HG03354 (cell line): ENCODE measurements around the gene GFPT2.
A peak's percentile ranks its signal among the peaks of the same experiment; 100 is the strongest.
"Not testable (repeated sequence)": the region's sequence is repeated elsewhere in the genome, so short reads cannot be mapped to it uniquely, and the experiment has no call there.

Experiments
- ATAC-seq: cut with Tn5 transposase; IDR thresholded peaks from one replicate; pipeline ENCODE4 v1.9.1; 2021; ENCODE audit warnings: mild to moderate bottlenecking; ENCODE audit not compliant: unreplicated experiment, poor library complexity, severe bottlenecking

Gene GFPT2

GRCh38 chr5:180315762-180316212 is 37.3 kb downstream of the GFPT2 start:
- peak; percentile 74 for ATAC-seq

- ATAC-seq, result no peak
Observed at GRCh38 chr5:180313677-180314505, 39.2 kb downstream of the GFPT2 start.

DNA sequence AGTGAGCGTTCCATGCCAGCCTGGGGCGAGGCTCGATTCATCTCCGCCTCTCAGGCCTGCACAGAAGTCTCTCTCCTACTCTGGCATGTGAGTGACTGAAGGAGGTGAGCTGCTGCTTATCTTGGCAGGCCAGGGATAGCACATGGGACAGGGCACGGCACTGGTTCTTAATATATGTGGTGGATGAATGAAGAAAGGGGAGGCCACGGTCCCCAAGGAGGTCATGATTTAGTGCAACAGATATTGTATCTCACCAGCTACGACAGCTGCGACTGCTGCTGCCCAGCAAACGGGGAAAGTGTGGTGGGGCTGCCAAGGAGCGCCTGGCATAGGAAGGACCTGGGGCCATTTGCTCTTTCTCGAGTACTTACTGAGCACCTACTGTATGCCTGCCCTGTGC is 41.9 kb downstream of the GFPT2 start:
- no peak for ATAC-seq

GRCh38 chr5:180306796-180307195 is 46.3 kb downstream of the GFPT2 start:
- no peak for ATAC-seq

DNA sequence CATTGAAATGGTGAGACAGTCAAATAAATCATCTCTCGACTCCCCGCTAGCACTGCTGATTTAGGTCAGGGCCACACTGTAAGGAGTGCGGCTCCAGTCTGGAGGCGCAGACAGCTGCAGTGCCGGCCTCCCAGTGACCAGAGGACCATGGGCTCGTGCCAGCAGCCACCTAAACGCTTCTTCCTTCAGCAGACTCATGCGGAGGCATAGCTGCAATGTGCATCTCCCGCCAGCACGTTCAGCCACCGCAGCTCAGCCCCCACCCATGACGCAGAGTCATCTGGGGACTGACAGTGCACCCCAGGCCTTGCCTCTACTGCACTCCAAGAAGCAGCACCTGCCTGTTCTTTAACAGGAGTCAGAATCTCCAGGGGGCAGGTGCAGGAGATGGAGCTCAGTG is 47.7 kb downstream of the GFPT2 start:
- ATAC-seq, result no peak

DNA sequence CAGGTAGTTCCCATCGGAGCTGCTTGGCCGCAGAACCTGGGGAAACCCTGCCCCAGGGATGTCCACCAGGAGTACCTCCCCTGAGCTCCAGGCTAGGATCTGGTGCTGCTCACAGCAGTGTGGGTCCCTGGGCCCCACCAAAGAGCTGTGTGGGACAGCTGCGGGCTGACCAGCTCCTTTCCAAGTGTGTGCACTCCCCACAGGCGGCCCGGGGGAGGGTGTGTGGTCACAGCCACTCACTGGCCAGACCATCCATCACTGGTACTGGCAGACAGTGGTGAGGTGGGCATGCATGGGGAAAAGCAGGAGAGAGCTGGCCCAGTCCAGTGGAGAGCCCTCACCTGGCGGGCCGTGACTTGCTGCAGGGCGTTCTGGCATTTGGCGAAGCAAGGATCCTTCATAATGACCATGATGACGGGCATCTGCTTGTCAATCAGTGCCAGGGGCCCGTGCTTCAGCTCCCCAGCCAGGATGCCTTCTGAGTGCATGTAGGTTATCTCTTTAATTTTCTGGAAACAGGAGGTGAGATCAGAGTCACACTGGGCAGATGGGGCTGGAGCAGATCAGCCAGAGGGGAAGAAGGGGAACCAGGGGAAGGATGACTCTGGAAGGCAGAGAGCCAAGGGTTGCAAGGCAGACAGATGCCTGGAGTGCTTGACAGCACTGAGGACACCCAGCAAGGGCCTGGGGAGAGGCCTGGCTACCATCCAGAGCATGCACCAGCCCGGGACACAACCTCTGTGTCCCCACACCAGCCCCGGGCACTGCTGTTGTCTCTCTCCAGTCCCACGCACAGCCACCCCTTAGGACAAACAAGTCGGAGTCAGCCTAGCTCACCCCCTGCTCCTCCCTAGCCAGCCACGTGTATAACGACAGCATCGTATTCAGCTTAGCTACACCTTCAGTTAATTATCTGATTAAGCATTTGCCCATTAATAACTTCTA is 48.4 kb downstream of the GFPT2 start:
- no peak for ATAC-seq

DNA sequence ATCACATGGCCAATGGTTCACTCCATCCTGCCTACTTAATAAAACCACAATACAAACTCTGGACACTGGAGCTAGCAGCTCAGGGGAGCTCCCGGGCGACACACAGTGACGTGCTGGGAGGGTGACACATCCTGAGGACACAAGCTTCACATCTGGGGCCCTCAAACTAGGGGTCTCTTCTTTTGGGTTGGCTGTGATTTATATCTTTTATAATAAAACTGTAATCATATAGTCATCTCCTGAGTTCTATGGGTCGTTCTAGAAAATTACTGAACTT is 49.2 kb downstream of the GFPT2 start:
- ATAC-seq, result no peak

DNA sequence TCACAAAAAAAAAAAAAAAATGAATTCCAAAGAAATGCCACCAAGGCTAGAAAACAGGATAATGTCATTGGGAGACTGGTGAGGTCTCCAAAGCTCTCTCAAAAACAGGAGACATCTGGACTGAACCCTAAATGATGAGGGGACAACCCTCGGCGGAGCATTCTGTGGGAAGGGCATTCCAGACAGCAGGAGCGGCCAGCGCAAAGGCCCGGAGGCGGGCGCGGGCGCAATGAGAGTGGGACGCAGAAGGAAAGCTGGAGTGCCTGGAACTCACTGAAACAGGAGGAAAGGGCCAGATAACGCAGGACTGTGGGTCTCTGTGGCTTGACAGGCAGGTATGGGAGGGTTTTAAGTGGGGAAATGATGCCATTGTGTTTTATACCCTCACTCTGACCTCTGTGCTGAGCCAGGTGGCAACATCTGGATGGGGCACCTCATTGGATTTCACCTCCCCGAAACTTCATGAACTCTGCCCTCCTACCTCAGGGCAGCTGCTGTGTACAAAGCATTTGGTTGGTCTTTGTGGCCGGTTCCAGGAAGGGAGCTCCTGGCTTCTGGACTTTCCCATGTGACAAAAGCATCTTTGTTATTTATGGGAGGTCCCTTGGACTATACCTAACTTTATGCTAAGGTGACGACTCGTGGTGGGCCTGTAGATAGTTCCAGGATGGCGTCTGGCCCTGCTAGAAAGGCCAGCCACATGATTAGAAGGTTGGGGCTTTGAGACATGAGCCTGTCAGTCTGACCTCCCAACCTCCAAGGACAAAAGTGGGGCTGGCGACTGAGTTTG is 49.7 kb downstream of the GFPT2 start:
- no peak for ATAC-seq

DNA sequence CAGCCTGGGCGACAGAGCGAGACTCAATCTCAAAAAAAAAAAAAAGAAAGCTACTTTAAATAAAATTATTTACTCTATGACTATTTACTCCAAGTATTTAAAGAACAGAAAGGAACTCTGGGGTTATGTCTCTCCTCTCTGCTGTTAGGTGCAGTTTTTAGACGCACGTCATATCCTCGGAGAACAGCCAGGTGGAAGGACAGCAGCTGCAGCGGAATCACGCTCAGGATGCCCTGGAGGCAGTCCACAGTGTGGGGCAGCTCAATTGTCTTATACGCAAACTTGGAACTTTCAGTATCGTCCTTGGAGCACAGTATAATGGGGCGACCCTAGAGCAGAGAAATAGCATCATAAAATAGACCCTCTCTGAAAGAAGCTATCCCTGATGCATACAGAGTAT is 50.9 kb downstream of the GFPT2 start:
- ATAC-seq, result no peak

- ATAC-seq, result no peak
Observed at GRCh38 chr5:180301253-180301652, 51.9 kb downstream of the GFPT2 start.

GRCh38 chr5:180299526-180299925 is 53.6 kb downstream of the GFPT2 start:
- no peak for ATAC-seq

- not testable (repeated sequence) for ATAC-seq
Observed at GRCh38 chr5:180299014-180299413, 54.1 kb downstream of the GFPT2 start.

GRCh38 chr5:180297587-180298282 is 55.4 kb downstream of the GFPT2 start:
- ATAC-seq, result no peak

DNA sequence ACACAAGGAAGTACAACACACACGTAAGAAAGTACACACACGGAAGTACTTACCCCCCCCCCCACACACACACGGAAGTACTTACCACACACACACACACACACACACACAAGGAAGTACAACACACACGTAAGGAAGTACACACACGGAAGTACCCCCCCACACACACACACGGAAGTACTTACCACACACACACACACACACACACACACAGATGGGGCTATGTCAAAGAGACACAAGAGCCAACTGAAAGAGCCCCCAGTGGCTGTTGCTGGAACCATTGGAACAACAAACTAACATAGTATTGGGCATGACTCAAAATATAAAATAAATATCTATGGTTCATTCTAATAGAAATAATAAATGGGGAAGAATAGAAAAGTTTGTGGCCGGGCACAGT is 56.4 kb downstream of the GFPT2 start:
- ATAC-seq, result no peak

DNA sequence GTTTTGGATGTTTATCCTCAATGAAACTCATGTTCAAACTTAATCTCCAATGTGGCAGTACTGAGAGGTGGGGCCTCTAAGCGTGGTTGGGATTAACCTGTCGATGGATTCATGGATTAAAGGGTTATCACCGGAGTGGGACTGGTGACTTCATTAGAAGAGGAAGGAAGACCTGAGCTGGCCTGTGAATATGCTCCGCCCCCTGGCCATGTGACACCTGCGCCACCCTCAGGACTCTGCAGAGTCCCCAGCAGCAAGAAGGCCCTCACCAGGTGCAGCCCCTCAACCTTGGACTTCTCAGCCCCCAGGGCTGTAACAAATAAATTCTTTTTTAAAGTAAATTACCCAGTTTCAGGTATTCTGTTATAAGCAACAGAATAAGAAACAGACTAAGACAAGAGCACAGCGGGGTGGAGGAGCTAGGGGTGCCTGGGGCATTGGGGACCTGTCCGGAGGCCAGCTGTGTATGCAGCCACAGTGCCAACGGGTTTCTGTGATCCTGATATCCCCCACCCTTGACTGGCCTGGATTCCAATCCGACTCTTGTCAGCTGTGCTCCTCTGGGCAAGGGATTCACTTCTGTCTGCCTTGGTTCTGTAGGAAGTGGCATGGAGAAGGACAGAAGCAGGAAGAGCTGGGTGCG is 58.1 kb downstream of the GFPT2 start:
- no peak for ATAC-seq

DNA sequence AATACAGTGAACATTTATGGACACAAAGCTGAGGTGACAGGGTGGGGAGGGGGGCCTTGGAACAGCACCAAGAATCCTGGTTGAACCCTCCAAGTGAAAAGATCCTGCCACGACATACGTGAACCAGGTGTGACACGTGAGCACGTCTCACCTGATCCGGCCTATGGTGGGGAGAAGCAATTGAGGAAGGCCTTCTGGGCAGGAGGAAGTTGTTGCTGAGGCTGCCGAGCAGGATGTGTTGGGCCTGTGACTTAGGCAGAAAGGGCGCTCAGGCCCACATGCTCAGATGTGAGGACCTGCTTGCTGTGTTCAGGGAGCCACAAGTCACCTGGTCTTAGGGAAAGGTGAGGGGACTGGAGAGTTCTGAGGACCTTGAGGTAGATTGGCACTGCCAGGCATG is 58.7 kb downstream of the GFPT2 start:
- ATAC-seq, result no peak

DNA sequence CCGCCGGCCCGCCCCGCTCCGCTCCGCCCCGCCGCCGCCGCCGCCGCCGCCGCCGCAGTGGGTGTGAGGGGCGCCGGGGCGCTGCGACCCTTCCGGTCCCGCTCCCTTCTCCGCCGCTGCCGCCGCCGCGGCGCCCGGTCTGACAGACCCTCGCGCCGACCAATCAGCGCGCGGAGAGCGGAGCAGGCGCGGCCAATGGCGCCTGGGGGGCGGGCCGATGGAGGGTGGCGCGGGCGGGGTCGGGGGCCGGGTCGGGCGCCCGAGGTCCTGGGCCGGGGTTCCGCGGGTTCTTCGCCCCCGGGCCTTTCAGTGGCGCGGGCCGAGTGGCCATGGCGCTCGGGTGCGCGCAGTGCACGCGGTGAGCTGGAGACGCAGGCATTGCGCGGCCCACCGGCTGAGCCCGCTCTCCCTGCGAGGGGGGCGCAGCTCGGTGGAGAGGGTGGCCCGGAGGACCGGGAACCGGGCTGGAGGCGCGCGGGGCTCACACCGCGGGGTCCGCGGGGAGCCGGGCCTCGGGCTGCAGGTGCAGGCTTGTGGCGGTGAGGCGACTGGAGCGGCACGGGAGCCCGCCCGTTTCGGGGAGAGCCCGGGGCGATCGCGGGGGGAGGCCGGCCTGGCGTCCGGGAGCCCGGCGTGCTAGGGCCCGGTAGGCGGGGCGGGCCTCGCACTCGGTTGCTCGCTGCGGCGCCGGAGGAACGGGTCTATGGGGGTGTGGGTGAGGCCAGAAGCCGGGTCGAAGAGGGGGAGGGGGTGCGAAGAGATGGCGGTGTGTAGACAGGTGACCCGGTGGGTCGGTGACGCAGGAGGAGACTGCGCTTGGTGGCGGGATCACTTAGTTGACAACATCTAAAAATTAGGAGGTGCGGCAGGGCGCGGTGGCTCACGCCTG is 60.9 kb downstream of the GFPT2 start, which contains the start of gene MAPK9:
Gene MAPK9, minus strand, starts transcription at position 141 of the 889 bp plus-strand sequence. CDS start 11,522 bp downstream, outside the sequence.
- ATAC-seq, result peak; percentile 85
